K562 (cell line): ENCODE measurements around the gene TTLL10. TPM values are rescaled to one million over a fixed set of nuclear protein-coding genes. Genes with fewer than 3 reads are reported as not detected.

Source experiments
- ATAC-seq: fragments of 200-7000 bp; cut with Tn5 transposase; 3 replicates; pipeline ENCODE4 v1.9.1; 2020; ENCODE audit warnings: moderate library complexity
- BruUV-seq: library from RNA; stranded (reverse); fragments of 400-500 nt; replicated peaks from 2 replicates; lab custom pipeline; 2021; lab: Mats Ljungman, UMichigan
- CTCF ChIA-PET: fragments of 300-600 bp; formaldehyde crosslinking; extraction: SDS; loops from one replicate; lab custom pipeline; 2021; ENCODE audit warnings: low intra/inter-chr PET ratio; lab: Yijun Ruan, JAX
- POLR2A ChIA-PET: fragments of 300-600, 350-650 bp; sonication (Branson Sonifier 250); formaldehyde crosslinking; extraction: SDS; loops from one replicate; lab custom pipeline; 2021; ENCODE audit warnings: antibody characterized with exemption, inconsistent platforms; lab: Yijun Ruan, JAX
- DNase-seq, 4 experiments: peaks; one replicate each; pipeline versions ENCODE4 v3.0.0 to v3.0.0-alpha.2; 2011 to 2018; ENCODE audit warnings: low spot score in 3 of 4, mixed read lengths in 3 of 4; ENCODE audit errors: extremely low read depth in 1 of 4
- FAIRE-seq: peaks from 2 replicates; lab custom pipeline; 2011; peaks lifted over from hg19 to GRCh38; lab: Jason Lieb, UNC
- H2AFZ ChIP-seq: 2 replicates; pipeline ENCODE4 v1.6.0; 2011; ENCODE audit warnings: low read depth, low read length, control low read depth, inconsistent platforms
- H3K27ac ChIP-seq: fragments of 200-600 bp; 3 replicates; pipeline ENCODE4 v1.8.0; 2011; ENCODE audit warnings: low read depth, mild to moderate bottlenecking, control low read depth, inconsistent platforms, low read length, moderate library complexity, mixed read lengths; ENCODE audit errors: extremely low read depth
- H3K27me3 ChIP-seq, 2 experiments: fragments of 300-600 bp in 1 of 2; 2 replicates in 1 of 2; 3 replicates in 1 of 2; pipeline versions ENCODE4 v1.6.0 to v1.8.0; 2011; ENCODE audit warnings: inconsistent platforms in 2 of 2, low read length in 2 of 2, mild to moderate bottlenecking in 1 of 2, mixed read lengths in 1 of 2, moderate library complexity in 1 of 2; ENCODE audit not compliant: control insufficient read depth in 2 of 2, insufficient read depth in 2 of 2
- H3K36me3 ChIP-seq: fragments of 300-600 bp; 3 replicates; pipeline ENCODE4 v1.8.0; 2011; ENCODE audit warnings: mild to moderate bottlenecking, low read length, inconsistent platforms; ENCODE audit not compliant: control insufficient read depth, insufficient read depth
- H3K4me1 ChIP-seq, 2 experiments: fragments of 200-600 bp in 1 of 2; replicated peaks in 1 of 2; 2 replicates in 1 of 2; 3 replicates in 1 of 2; pipeline versions ENCODE4 v1.5.1 to v1.8.0; 2011; ENCODE audit warnings: inconsistent platforms in 2 of 2, low read length in 2 of 2, mild to moderate bottlenecking in 1 of 2, mixed read lengths in 1 of 2, moderate library complexity in 1 of 2; ENCODE audit not compliant: control insufficient read depth in 2 of 2, insufficient read depth in 2 of 2
- H3K4me2 ChIP-seq: 2 replicates; pipeline ENCODE4 v1.6.1; 2011; ENCODE audit warnings: low read length, control low read depth, inconsistent platforms, mixed read lengths; ENCODE audit not compliant: insufficient read depth
- H3K4me3 ChIP-seq: fragments of 200-600 bp; sonication (generic), shearing (Covaris generic); 2 replicates; pipeline ENCODE4 v1.5.1; 2016; ENCODE audit warnings: control low read depth, inconsistent platforms
- H3K79me2 ChIP-seq: fragments of 200-600 bp; 3 replicates; pipeline ENCODE4 v1.8.0; 2011; ENCODE audit warnings: low read length, inconsistent platforms; ENCODE audit not compliant: control insufficient read depth, insufficient read depth
- H3K9ac ChIP-seq, 2 experiments: 2 replicates each; pipeline versions ENCODE4 v1.6.0 to v1.6.1; 2011; ENCODE audit warnings: low read depth in 2 of 2, low read length in 2 of 2, control low read depth in 1 of 2, inconsistent platforms in 1 of 2, mild to moderate bottlenecking in 1 of 2, mixed read lengths in 1 of 2; ENCODE audit not compliant: insufficient read depth in 1 of 2
- H3K9me1 ChIP-seq: one replicate; pipeline ENCODE4 v1.6.0; 2011; ENCODE audit warnings: inconsistent platforms, mild to moderate bottlenecking, low read length, moderate library complexity; ENCODE audit not compliant: control insufficient read depth, insufficient read depth
- H3K9me3 ChIP-seq: replicated peaks from 2 replicates; pipeline ENCODE4 v1.5.1; 2011; ENCODE audit warnings: low read depth, low read length, inconsistent platforms; ENCODE audit not compliant: control insufficient read depth, insufficient read depth
- H4K20me1 ChIP-seq: replicated peaks from 2 replicates; pipeline ENCODE4 v1.6.1; 2011; ENCODE audit warnings: low read length, inconsistent platforms, mixed read lengths; ENCODE audit not compliant: control insufficient read depth, insufficient read depth
- BCL6 ChIP-seq: fragments of 250-450 bp; sonication (Bioruptor Pico); IDR thresholded peaks from 2 replicates; pipeline ENCODE4 v1.4.0; 2020
- BHLHE40 ChIP-seq: IDR thresholded peaks from 2 replicates; pipeline ENCODE4 v1.6.1; 2011; ENCODE audit warnings: low read length, improper control_type of control experiment
- BRF1 ChIP-seq: IDR thresholded peaks from 3 replicates; pipeline ENCODE4 v1.6.1; 2011; ENCODE audit warnings: borderline replicate concordance, mild to moderate bottlenecking; ENCODE audit not compliant: insufficient read length; ENCODE audit errors: extremely low read depth
- CBFB ChIP-seq: sonication (generic); formaldehyde crosslinking; IDR thresholded peaks from 2 replicates; pipeline ENCODE4 v1.4.0; 2020; ENCODE audit warnings: mild to moderate bottlenecking, missing genetic modification reagents
- CREBBP ChIP-seq: IDR thresholded peaks from one replicate; pipeline ENCODE4 v1.6.1; 2012; ENCODE audit warnings: low read depth, mild to moderate bottlenecking, control low read depth, inconsistent platforms, low read length
- CTBP1 ChIP-seq: fragments of 450-650 bp; IDR thresholded peaks from 2 replicates; pipeline ENCODE4 v1.6.1; 2016; ENCODE audit warnings: borderline replicate concordance
- ESRRA ChIP-seq: fragments of 450-650 bp; IDR thresholded peaks from 2 replicates; pipeline ENCODE4 v1.6.1; 2014; ENCODE audit warnings: low read depth, mild to moderate bottlenecking, moderate library complexity, borderline replicate concordance
- HIVEP1 ChIP-seq: fragments of 250-450 bp; sonication (Bioruptor Pico); IDR thresholded peaks from 2 replicates; pipeline ENCODE4 v1.4.0; 2020; ENCODE audit warnings: mild to moderate bottlenecking
- KLF1 ChIP-seq: fragments of 450-650 bp; IDR thresholded peaks from 2 replicates; pipeline ENCODE4 v1.6.1; 2016; ENCODE audit warnings: missing genetic modification characterization, missing compliant biosample characterization
- MCM3 ChIP-seq: fragments of 450-650 bp; IDR thresholded peaks from 2 replicates; pipeline ENCODE4 v1.6.1; 2016
- NR3C1 ChIP-seq: sonication (generic); formaldehyde crosslinking; IDR thresholded peaks from 2 replicates; pipeline ENCODE4 v1.8.1; 2022; ENCODE audit warnings: missing genetic modification reagents
- POLR2H ChIP-seq: IDR thresholded peaks from 2 replicates; pipeline ENCODE4 v1.6.1; 2016; ENCODE audit warnings: missing genetic modification characterization, low read depth, mild to moderate bottlenecking, control low read depth, missing compliant biosample characterization, moderate library complexity
- PRPF4 ChIP-seq: fragments of 200-400 bp; formaldehyde crosslinking; IDR thresholded peaks from one replicate; pipeline ENCODE4 v1.6.1; 2017; ENCODE audit warnings: low read length, low read depth, mild to moderate bottlenecking; ENCODE audit not compliant: insufficient read depth, poor library complexity, severe bottlenecking
- RFX7 ChIP-seq: fragments of 250-450 bp; sonication (Bioruptor Pico); IDR thresholded peaks from 2 replicates; pipeline ENCODE4 v1.5.1; 2021; ENCODE audit warnings: mild to moderate bottlenecking
- STAG1 ChIP-seq: sonication (generic); formaldehyde crosslinking; IDR thresholded peaks from 2 replicates; pipeline ENCODE4 v1.5.0; 2020; ENCODE audit warnings: missing genetic modification reagents, borderline replicate concordance
- TRIM24 ChIP-seq, 2 experiments: fragments of 450-650 bp; IDR thresholded peaks; 2 replicates each; pipeline ENCODE4 v1.6.1; 2016
- ZKSCAN1 ChIP-seq: fragments of 150-350 bp; IDR thresholded peaks from 2 replicates; pipeline ENCODE4 v1.6.1; 2016; ENCODE audit warnings: low read depth, low read length
- WGBS: fragments of 100-300 bp; shearing (Covaris generic); methylation state at CpG from one replicate; pipeline ENCODE4 v1.1.6; 2016; ENCODE audit warnings: low coverage, mixed read lengths; ENCODE audit not compliant: insufficient coverage; ENCODE audit errors: missing lambda C conversion rate; 5-methylcytosine and 5-hydroxymethylcytosine counted together
- in situ Hi-C: fragments of 300-500 bp; cut with MboI; formaldehyde crosslinking; loops from 4 replicates; pipeline ENCODE4 v1.15.0; 2018; ENCODE audit warnings: inconsistent platforms, mixed read lengths
- intact Hi-C: fragments of 100-400 bp; cut with micrococcal nuclease; formaldehyde crosslinking; loops from 2 replicates; pipeline ENCODE4 v1.14.2; 2022
- polyA plus RNA-seq, 8 experiments: library from polyadenylated mRNA; depleted of rRNA in 4 of 8; stranded (reverse) in 5 of 8; unstranded in 3 of 8; fragments of >200 nt; fragmentation: Nextera tagmentation in 2 of 8; fragmentation: Illumina TruSeq in 1 of 8; extraction: Ambion mirVana in 2 of 8; extraction: Trizol in 1 of 8; gene quantifications; 2 replicates each; pipeline versions ENCODE4 v1.2.1 to v1.2.3, GENCODE V29; 2011 to 2014; ENCODE audit warnings: inconsistent platforms in 1 of 8, missing spikeins in 1 of 8
- total RNA-seq, 7 experiments: library from RNA; depleted of rRNA in 6 of 7; stranded (reverse); fragments of >200 nt in 6 of 7; fragmentation: Illumina TruSeq in 2 of 7; extraction: Trizol in 2 of 7; gene quantifications; 2 replicates each; pipeline versions ENCODE4 v1.2.1 to v1.2.3, GENCODE V29; 2011 to 2021; ENCODE audit warnings: low replicate concordance in 1 of 7

The TTLL10 gene
- total and polyA plus RNA-seq, 9 of the 15 experiments (the other 6 are each of a cell fraction or from before 2014, with no cell fraction given), result not detected

DNA sequence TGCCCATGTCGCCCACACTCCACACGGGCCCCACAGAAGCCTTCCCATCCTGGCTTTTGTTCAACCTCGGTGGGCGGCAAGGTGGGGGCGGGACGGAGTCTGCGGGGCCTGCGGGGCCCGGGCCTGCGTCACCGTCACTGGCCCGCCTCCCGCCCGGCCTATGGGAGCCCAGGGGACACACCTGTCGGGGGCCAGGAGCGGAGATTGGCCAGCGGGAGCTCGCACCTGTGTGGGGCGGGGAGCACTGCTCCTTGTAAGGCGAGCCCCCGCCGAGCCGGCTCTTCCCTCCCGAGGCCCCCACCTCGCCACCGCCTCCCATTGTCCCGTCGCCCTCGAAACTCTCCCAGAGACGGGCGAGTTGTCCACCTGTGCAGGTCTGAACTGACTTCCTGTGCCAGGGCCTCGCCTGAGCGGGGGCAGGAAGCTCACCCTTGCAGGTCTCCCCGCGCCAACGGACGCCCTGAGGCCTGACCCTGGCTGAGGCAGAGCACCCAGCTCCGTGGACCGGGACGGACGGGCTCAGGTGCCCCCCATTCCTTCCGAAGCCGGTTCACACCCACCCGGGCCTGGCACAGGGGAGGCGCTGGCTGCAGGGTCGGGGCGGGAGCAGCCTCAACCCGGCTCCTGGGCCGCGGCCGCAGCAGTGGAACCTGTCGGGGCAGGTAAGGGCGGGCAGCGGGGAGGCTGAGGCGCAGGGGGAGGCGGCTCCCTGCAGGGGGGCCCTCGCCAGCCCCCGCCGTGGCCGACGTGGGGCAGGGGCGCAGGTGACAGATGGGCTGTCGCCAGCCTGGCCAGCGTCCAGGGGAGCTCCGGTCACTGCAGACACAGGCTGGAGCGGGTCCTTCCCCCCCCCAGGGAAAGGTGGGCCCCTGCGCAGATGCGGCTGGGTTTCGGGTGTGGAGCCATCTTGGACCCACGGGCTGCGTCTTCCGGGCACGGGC, 10.8 kb upstream of the TTLL10 start:
- H3K9ac ChIP-seq, result no peak overlapping the region
- intact Hi-C loops, result no loop called here
- POLR2A ChIA-PET, result interaction anchor here (0.7 kb wide), 1 partner anchor 15 kb away, joined by 3 read pairs; no protein-coding TSS in a partner anchor
- H3K79me2 ChIP-seq, result no peaks in the 10 kb centered on the region
- H3K9me1 ChIP-seq, result no peaks in the 10 kb centered on the region
- no peak overlapping the region for H2AFZ ChIP-seq
- no peaks in the 10 kb centered on the region; the same call in 1 of the 2 replicates for H4K20me1 ChIP-seq
- H3K9me3 ChIP-seq, result no peaks in the 10 kb centered on the region
- no peaks in the 10 kb centered on the region for H3K36me3 ChIP-seq
- TF ChIP-seq CTBP1 (no peak), STAG1 (CRISPR knock-in tag) (0 out of 2 replicates have a peak, but pooled peaks have one; percentile 9), HIVEP1 (CRISPR knock-in tag) (no peak)
- no peak overlapping the region for H3K4me3 ChIP-seq
- H3K27ac ChIP-seq, result no peak overlapping the region
- DNase-seq (no peak), FAIRE-seq (no peak), ATAC-seq (no peak)
- peaks cover 9 to 87% of the 10 kb centered on the region in 2 experiments; a peak in 4 of 5 replicates for H3K4me1 ChIP-seq
- no peak overlapping the region for H3K4me2 ChIP-seq
- CTCF ChIA-PET, result no interaction called here
- 33% methylated on average over 64 of the region's 73 CpGs for WGBS
- BruUV-seq, result no TSS peak
- in situ Hi-C loops, result no loop called here
- peaks cover 51 to 58% of the 10 kb centered on the region in 2 experiments for H3K27me3 ChIP-seq

DNA sequence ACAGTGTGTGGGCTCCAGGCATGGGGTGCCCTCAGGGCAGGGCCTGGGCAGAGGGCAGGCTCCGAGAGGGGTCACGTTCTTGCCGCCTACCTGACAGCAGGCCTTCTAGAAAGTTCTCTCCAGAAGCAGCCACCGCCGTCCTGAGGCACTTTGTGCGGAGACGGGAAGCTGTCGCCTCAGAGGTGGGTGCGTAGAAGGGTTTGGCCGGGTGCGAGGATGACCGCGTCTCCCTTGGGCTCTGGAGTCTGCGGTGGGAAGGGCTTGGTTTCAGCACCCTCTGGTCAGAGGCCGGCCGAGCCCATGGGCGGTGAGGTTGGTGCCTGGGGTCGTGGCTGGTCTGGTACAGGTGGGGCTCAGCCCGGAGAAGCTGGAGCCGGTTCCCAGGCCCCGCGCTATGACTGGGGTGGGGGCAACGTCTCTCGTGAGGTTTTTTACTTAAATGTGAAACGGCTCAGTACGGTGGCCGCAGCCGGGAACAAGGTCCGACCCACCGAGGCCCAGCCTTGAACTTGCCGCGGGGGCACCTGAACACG, 10.1 kb upstream of the TTLL10 start:
- Histone ChIP-seq H3K9me1 (no peaks in the 10 kb centered on the region), H4K20me1 (no peaks in the 10 kb centered on the region; the same call in 1 of the 2 replicates), H3K36me3 (no peaks in the 10 kb centered on the region), H3K4me2 (no peak overlapping the region), H3K9me3 (no peaks in the 10 kb centered on the region), H3K9ac (no peak overlapping the region), H3K4me3 (no peak overlapping the region), H3K79me2 (no peaks in the 10 kb centered on the region), H3K4me1 (peaks cover 2 to 87% of the 10 kb centered on the region in 2 experiments; a peak in 3 of 5 replicates), H2AFZ (no peak overlapping the region), H3K27ac (no peak overlapping the region), H3K27me3 (peaks cover 58 to 65% of the 10 kb centered on the region in 2 experiments)
- FAIRE-seq (no peak), ATAC-seq (no peak), DNase-seq (no peak)
- ChIA-PET CTCF (no interaction called here), POLR2A (no interaction called here)
- in situ Hi-C loops, result no loop called here
- WGBS, result 52% methylated on average over 33 of the region's 33 CpGs
- intact Hi-C loops, result no loop called here
- BruUV-seq, result no TSS peak
- no peak for TF ChIP-seq NR3C1 (CRISPR knock-in tag)
- no peak for TF ChIP-seq BHLHE40
- no peak for TF ChIP-seq PRPF4
- no peak for TF ChIP-seq BRF1
- TF ChIP-seq CBFB, result no peak
- TF ChIP-seq KLF1, result no peak
- no peak for TF ChIP-seq CREBBP
- no peak for TF ChIP-seq POLR2H (tag)
- TF ChIP-seq RFX7, result no peak
- TF ChIP-seq ESRRA, result no peak
- no peak for TF ChIP-seq ZKSCAN1
- no peak for TF ChIP-seq TRIM24 (IDR thresholded peaks at IDR 0.05)
- TF ChIP-seq BCL6 (CRISPR knock-in tag), result no peak
- no peak for TF ChIP-seq MCM3
